B cell (primary cell): ENCODE data around the gene UBL5.

Experiments used
- EZH2 ChIP-seq: IDR thresholded peaks from 2 replicates; pipeline ENCODE4 v1.6.1; 2012; ENCODE audit warnings: borderline replicate concordance, low read depth, mild to moderate bottlenecking, moderate library complexity, low read length; ENCODE audit not compliant: insufficient read depth, poor library complexity, severe bottlenecking
- TF ChIP-seq, protein P1 (sequence below): fragments of 200-600 bp; IDR thresholded peaks from one replicate; pipeline ENCODE4 v1.8.0; 2022; ENCODE audit warnings: antibody characterized with exemption, mild to moderate bottlenecking

DNA sequence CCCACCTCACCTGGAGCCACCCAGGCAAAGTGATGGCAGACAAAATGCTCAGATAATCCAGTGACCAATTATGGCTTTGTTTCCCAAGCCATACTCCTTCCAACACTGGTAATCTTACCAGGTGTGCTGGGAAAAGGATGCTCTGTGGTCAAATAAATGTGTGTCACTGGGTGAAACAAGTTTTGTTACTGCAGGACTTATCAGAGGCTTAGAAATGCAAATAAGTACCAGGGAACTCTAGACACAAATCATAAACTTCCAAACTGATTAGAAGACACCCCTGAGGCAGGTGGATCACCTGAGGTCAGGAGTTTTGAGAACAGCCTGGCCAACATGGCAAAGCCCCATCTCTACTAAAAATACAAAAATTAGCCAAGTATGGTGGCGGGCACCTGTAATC, 33.8 kb downstream of the UBL5 start:
- no peak for TF ChIP-seq EZH2
- TF ChIP-seq, protein P1, sequence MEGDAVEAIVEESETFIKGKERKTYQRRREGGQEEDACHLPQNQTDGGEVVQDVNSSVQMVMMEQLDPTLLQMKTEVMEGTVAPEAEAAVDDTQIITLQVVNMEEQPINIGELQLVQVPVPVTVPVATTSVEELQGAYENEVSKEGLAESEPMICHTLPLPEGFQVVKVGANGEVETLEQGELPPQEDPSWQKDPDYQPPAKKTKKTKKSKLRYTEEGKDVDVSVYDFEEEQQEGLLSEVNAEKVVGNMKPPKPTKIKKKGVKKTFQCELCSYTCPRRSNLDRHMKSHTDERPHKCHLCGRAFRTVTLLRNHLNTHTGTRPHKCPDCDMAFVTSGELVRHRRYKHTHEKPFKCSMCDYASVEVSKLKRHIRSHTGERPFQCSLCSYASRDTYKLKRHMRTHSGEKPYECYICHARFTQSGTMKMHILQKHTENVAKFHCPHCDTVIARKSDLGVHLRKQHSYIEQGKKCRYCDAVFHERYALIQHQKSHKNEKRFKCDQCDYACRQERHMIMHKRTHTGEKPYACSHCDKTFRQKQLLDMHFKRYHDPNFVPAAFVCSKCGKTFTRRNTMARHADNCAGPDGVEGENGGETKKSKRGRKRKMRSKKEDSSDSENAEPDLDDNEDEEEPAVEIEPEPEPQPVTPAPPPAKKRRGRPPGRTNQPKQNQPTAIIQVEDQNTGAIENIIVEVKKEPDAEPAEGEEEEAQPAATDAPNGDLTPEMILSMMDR, result no peak
